Retina (tissue), 1 donor: ENCODE data around the gene ZMYND11.
A peak's percentile ranks its signal among the peaks of the same experiment; 100 is the strongest.
"Not testable (repeated sequence)": the region's sequence is repeated elsewhere in the genome, so short reads cannot be mapped to it uniquely, and the experiment has no call there.

ENCODE experiments used
- DNase-seq: peaks from one replicate; pipeline ENCODE4 v3.0.0-alpha.2; 2016

The ZMYND11 gene

DNA sequence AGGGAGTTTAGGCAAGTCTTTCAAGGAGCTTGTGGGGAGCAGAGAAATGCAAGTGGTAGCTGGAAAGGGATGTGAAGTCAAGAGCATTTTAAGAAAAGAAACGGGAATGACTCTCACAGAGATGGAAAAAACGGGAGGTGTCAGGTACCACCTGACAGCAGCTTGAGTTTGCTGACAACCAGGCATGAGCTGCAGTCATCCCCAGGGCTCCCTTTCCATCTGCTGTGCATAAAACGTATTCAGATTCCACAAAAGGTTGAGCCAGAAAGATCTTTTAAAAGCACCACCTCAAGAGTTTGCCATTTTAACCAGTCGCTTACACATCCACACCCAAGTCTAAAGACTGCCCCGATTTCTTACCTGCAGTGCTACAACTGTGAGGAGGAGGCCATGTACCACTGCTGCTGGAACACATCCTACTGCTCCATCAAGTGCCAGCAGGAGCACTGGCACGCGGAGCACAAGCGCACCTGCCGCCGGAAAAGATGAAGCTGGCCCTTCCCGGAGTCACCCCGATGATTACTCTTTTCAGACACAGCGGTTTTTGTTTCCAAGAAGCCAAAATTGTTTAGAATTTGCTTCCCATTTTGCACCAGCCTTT, 116.8 kb downstream of the ZMYND11 start:
- no peak for DNase-seq

DNA sequence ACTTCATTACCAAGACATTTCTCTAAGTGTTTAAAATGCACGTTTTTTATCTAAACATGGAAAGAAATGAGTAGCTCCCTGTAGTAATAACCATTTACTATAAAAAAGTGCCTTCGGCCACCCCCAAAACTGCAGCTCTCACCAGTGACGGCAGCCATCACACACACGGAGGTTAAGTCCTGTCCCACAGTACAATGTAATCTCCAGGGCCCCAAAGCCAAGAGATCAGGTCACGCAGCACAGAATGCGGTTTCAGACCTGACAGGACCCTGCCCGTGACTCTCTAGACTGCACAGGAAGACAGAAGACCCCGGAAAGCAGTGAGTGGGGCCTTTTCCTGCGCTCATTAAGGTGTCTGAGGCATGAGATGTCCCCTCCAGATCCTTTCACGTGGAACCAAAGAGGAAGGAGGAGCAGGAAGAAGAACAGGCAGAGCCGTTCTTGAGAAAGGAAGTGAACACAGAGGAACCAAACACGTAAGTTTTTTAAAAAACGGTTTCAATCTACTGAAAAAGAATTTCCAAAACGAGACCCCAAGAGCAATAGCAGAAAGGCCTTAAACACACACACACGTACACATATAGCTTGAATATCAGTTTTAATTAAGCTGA, 125.7 kb downstream of the ZMYND11 start:
- no peak for DNase-seq

DNA sequence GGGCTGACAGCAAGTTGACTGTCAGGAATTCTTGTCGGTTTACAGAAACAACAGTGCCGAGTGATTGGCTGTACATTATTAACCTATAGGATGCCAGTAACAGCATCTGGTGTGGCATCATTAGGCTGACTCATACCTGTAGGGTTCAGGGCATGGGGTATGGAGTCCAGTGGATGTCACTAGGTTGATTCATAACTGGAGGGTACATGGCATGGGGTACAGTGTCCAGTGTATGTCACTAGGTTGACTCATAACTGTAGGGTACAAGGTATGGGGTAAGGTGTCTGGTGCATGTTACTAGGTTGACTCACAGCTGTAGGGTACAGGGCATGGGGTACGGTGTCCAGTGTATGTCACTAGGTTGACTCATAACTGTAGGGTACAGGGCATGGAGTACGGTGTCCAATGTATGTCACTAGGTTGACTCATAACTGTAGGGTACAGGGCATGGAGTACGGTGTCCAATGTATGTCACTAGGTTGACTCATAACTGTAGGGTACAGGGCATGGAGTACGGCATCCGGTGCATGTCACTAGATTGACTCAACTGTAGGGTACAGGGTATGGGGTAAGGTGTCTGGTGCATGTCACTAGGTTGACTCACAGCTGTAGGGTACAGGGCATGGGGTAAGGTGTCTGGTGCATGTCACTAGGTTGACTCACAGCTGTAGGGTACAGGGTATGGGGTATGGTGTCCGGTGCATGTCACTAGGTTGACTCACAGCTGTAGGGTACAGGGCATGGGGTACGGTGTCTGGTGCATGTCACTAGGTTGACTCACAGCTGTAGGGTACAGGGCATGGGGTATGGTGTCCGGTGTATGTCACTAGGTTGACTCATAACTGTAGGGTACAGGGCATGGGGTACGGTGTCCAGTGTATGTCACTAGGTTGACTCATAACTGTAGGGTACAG, 129.2 kb downstream of the ZMYND11 start:
- DNase-seq, result not testable (repeated sequence)

DNA sequence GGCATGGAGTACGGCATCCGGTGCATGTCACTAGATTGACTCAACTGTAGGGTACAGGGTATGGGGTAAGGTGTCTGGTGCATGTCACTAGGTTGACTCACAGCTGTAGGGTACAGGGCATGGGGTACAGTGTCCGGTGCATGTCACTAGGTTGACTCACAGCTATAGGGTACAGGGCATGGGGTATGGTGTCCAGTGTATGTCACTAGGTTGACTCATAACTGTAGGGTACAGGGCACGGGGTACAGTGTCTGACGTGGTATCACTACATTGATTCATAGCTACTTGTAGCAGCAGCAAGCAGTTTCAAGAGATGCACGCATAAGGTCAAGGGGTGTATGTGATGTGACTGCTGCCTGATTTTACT, 129.8 kb downstream of the ZMYND11 start:
- not testable (repeated sequence) for DNase-seq

DNA sequence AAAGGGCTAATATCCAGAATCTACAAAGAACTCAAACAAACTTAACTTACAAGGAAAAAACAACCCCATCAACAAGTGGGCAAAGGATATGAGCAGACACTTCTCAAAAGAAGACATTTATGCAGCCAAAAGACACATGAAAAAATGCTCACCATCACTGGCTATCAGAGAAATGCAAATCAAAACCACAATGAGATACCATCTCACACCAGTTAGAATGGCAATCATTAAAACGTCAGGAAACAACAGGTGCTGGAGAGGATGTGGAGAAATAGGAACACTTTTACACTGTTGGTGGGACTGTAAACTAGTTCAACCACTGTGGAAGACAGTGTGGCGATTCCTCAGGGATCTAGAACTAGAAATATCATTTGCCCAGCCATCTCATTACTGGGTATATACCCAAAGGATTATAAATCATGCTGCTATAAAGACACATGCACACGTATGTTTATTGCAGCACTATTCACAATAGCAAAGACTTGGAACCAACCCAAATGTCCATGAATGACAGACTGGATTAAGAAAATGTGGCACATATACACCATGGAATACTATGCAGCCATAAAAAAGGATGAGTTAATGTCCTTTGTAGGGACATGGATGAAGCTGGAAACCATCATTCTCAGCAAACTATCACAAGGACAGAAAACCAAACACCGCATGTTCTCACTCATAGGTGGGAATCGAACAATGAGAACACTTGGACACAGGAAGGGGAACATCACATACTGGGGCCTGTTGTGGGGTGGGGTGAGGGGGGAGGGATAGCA, 130.7 kb downstream of the ZMYND11 start:
- DNase-seq, result not testable (repeated sequence)

DNA sequence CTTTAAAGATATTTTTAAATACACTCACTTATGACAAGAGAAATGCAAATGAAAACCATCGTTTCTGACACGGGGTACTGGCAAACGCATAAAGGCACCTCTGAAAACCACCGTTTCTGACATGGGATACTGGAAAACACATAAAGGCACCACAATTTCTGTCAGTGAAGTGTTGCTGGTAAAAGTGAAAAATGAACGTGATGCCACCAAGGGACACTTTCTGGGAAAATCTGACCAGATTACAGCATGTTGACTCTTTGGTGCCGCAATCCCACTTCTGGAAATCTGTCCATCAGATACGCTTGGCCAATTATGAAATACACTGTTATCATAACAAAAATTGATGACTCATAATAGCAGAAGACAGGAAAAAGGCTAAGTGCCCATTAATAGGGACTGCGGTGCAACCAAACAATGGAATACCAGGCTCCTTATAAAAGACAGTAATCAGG, 131.7 kb downstream of the ZMYND11 start:
- DNase-seq, result no peak

DNA sequence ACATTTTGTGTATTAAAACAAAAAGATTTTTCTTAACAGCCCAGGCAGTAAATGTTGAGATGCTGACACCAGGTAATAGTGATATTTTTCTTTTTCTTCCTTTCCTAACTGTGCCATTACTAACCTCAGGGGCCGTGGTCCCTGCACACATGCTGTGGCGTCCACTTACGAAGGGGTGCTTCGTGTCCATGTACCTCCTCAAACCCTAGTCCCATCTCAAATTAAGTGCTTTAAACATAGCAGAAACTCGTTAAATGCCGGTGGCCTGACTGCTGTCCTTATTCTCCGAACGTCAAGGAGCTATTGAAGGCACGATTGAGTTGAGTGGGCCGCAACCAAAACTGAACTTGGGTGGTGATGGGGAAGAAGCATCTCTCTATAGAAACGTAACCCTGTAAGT, 132.4 kb downstream of the ZMYND11 start:
- DNase-seq, result no peak

DNA sequence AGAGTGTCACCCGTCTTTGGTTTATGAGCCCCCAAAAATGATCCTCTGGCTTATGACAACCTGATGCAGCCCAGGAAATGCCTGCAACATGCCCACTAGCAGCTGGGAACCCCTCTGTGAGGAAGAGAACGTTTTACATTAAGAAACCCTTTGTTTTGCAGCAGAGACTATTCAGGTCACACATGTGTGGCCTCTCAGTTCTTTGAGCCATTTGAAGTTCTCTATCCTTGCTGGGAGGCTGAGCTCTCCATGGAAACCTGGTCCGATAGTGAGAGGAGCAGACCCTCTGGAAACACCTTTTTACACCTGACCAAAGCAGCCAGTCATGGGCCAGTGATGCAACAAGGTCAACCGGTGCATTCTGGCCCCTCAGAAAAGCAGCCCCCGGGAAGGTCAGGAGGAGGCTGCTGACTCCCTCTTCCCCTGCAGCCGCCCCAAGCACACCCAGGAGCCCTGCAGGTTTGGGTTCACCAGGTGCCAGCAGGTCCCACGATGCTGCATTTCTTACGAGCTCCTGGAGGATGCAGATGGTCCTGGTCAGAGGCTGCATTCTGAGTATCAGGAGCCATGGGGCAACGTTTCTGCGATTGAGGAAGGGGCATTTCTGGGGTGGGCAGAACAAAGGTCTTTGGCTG, 134.3 kb downstream of the ZMYND11 start:
- peak; percentile 15 for DNase-seq

DNA sequence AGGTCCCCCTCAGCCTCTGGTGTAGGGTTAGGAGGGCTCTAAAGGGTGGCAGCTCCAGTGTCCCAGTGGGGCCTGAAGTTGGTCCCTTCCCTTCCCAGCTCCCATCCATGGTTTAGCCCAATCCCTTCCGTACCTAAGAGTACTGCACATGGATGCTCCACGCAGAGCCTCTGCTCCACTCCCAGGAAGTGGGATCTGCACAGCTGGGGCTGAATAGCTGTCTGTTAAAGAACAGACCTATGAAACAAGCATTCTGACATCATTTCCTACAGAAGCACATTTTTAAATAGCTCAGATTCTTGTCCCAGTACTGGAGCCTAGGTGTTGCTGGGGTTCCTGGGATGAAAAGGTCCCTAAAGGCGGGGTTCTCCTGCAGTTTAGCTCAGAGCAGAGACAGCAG, 135.9 kb downstream of the ZMYND11 start:
- no peak for DNase-seq

DNA sequence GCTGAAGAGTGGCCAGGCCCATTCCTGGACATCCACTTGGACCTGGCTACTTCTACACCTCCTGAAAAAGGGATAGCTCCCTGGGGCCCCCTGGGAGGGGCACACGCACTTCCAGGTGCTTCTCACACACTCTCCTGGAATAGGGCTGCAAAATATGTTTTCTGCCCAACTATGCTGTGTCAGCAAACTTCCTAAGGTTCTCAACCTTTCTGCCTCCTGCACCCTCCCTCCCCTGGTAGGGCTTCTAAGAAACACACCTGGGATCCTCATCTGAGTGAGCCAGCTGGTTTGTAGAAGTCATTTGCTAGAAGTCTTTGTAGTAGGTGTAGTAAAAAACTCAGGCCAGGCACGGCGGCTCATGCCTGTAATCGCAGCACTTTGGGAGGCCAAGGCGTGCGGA, 136.5 kb downstream of the ZMYND11 start:
- DNase-seq, result no peak

DNA sequence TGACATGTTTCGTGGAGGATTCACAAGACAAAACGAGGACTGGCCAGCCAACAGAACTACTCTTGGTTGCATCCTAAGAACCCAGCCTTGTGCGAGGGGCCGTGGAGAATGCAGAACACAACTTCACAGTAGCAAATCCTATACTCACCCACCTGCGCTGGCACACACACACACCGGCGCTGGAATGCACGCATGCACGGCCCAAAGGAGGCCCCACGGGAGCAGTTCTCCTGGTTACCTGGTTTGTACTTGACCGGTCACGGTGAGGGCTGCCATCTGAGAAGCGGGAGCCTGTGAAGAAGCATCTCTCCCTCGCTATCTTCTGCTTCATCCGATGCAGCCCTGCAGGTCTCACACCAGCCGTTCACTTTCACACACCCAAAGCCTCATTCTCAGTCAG, 137.8 kb downstream of the ZMYND11 start:
- no peak for DNase-seq

DNA sequence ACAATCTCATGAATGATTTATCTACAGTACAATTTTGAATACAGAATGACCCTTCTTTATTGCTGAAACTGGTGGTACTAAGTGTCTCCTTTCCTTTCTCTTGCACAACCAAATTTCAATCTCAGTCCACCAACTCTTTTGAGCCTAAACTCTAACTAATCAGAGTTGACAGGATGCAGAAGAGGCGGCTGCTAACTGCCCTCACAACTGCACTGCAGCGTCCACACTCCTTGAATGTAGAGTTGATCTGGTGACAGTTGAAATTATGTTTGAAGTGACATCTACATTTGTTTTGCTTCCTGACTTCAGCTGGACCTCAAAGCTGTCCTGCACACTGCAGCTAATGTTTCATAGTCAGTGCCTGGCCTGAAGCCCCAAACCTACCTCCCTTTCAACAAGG, 139.6 kb downstream of the ZMYND11 start:
- peak; percentile 75 for DNase-seq

DNA sequence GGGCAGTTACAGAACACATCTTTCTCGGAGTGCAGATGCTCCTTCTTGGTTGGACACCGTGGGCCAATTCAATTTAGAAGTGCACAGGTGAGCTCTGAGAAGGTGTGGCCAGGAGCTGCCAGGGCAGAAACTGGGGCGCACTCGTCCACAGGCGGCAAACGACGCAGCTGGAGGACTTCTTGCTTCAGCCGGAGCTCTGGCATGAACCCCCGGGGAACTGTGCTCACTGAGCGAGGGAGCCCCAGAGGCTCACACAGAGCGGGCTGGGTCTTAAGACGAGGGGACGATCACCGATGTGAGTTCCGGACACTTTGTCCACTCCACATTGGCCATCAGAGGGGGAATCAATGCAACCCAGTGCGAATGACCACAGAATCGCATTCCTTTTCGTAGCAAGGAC, 140.4 kb downstream of the ZMYND11 start:
- DNase-seq, result peak; percentile 14

DNA sequence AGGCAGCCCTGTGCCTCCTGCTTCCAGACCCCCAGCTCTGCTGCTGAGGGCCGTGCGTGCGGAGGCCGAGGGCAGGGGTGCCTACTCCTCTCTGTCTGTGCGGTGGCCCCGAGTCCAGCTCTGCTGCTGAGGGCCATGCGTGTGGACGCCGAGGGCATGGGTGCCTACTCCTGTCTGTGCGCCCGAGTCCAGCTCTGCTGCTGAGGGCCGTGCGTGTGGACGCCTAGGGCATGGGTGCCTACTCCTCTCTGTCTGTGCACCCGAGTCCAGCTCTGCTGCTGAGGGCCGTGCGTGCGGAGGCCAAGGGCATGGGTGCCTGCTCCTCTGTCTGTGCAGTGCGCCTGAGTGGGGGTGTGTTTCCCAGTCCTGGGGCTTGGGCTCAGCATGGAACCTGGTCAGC, 142.7 kb downstream of the ZMYND11 start:
- no peak for DNase-seq

DNA sequence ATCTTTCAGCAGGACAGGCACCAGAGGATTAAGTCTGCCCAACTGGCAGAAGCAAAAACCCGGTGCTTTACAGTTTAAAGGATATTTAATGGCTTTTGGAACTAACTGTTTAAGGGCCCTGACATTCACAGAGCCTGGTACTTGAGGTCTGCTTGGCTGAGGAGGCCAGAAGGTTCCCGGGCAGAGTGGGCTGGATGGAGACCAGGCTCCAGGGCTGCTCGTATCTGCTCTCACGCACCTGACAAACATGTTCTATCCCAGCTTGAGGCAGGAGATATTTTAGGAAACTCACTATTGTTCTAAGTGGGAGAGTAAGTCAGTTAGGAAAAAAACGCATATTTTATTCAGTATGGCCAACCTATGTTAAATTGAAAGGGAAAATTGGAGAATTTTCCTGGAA, 143.5 kb downstream of the ZMYND11 start:
- DNase-seq, result no peak

DNA sequence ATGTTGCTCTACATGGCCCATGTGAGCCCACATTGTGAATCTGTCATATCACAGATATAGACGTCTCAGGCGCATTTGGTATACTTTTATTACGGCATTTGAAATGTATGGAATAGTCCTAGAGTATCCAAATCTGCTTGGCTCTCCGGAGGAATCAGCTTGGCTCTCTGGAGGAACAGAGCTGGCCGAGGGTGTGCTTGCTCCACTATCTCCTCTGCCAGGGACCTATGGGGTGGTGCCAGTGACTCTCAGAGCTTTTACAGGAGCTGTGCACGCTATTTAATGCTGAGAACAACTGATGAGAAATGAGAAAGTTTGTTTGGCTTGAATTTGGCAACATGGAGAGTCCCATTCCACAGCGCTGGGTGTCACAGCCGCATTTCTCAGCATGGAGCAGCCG, 144.0 kb downstream of the ZMYND11 start:
- no peak for DNase-seq

DNA sequence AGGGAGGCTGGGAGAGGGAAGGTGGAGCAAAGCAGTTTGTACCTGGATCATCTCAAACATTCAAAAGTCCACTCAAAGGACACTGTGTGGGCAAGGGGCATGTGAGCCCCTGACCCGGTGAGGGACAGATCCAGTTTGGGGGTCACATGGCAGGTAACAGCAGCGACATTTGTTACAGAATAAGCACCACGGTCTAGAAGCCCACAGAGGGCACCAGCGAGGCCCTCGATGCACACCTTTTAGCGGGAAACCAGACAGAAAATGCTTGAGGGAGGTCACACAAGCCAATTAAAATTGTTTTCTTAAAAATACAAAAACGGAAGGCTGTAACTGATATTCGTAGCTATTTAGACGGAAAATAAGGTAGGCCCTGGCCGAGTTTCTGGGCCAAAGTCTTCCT, 144.4 kb downstream of the ZMYND11 start:
- no peak for DNase-seq

DNA sequence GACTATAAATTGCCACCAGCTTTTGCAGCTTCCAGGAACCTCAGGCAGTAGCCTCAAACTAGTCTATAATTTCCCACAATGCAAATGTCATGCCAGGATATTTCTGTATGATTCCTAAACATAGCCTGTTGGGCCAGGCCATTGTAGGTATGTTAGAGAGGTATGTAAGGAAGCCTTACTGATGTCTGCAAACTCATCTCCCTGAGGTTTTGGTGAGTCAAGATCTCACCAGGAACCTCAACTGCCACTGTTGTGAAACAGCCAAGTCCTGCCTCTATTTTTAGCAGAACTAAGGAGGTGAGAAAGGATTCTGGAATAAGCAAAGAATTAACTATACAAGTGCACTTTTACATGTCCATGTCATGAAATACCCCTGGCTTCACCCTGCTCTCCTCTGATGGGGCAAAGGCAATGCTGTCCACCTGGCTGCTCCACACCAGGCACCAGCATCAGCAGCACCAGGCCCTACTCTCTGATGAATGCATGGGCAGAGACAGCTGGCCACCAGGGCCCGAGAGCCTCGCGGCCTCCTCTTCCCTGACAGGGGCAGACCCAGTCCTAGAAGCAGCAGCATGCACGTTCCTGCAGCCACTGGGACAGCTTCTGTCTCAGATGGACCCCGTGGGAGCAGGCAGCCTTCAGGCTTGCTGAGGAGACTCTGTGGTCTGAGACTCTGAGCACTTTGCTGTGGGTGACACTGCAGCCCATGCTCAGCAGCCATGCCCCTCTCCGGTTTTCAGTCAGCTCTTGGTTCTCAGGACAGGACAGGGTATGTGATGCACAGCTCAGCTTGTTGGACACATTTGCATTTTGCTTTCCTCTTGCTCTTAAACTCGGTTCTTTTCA, 147.3 kb downstream of the ZMYND11 start:
- no peak for DNase-seq

DNA sequence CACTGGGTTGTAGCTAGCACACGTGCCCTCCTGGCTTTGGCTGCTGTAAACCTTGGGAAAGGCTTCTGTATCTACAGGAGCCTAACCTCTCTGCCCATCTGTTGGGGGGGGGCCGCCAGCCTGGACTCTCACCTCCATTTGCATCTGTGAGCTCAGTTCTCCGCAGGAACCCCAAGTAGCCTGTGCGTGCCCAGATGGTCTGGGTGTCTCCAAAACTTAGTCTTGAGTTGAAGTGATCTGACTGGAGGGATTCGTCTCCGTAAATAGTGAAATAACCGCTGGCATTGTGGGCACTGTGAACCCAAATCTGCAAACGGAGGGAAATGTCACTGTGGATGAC, 147.9 kb downstream of the ZMYND11 start:
- DNase-seq, result no peak

DNA sequence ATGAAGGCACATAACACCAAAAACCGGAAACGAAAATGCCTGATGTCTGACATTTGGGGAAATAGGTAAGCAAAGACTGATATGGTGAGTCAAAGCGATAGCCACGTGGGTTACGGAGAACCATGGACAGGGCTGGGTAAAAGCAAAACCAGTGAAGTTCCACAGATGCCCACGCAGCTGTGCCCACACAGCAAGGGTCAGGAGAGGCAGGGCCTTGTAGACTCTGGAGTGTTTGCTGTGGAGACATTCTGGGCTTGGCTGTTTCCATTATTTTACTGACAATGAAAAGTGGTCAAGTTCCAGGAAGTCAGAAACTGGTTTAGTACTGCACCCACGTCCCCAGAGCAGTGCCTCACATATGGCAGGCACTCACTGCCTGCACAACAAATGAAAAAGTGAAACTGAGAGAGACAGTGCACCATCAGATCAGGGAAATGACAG, 148.7 kb downstream of the ZMYND11 start:
- DNase-seq, result no peak

DNA sequence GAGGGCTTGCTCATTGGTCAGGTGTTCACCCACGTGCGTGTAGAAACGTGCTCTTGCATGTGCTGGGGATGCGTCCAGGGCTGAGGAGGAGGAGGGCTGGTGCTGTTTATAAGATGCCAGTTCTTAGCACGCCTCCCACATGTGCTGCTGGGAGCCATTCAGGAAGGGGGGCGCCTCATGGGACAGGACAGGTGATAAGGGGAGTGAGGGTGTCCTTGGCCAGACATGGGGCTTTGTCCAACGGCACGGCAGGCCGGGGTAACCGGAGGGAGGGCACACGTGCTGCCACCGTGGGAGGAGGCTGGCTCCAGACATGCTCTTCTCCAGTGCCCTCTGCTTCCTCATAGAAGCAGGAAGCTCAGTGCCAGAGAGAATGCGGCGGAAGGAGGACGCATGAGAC, 150.0 kb downstream of the ZMYND11 start:
- no peak for DNase-seq
